Amniotic epithelial cell (primary cell): ENCODE measurements around the gene FIGN.

ENCODE experiments used
- DNase-seq: peaks from one replicate; pipeline ENCODE4 v3.0.0-alpha.2; 2010; ENCODE audit warnings: low read depth

The FIGN gene

GRCh38 chr2:163736433-163737189 is 803 bp upstream of the FIGN start:
- DNase-seq = peak; percentile 20

- peak; percentile 33 for DNase-seq
These were observed 725 bp downstream of the FIGN start for GRCh38 chr2:163734881-163735684.

GRCh38 chr2:163734401-163734800 is 1.4 kb downstream of the FIGN start:
- DNase-seq = no peak

GRCh38 chr2:163733956-163734355 is 1.9 kb downstream of the FIGN start:
- no peak for DNase-seq

GRCh38 chr2:163733301-163733938 is 2.4 kb downstream of the FIGN start:
- peak; percentile 30 for DNase-seq

- DNase-seq = no peak
These were observed 3.1 kb downstream of the FIGN start for GRCh38 chr2:163732727-163733126.

- no peak for DNase-seq
These were observed 4.1 kb downstream of the FIGN start for GRCh38 chr2:163731735-163732134.

- no peak for DNase-seq
These were observed 5.3 kb downstream of the FIGN start for GRCh38 chr2:163730556-163730955.

GRCh38 chr2:163729636-163730273 is 6.1 kb downstream of the FIGN start:
- no peak for DNase-seq

DNA sequence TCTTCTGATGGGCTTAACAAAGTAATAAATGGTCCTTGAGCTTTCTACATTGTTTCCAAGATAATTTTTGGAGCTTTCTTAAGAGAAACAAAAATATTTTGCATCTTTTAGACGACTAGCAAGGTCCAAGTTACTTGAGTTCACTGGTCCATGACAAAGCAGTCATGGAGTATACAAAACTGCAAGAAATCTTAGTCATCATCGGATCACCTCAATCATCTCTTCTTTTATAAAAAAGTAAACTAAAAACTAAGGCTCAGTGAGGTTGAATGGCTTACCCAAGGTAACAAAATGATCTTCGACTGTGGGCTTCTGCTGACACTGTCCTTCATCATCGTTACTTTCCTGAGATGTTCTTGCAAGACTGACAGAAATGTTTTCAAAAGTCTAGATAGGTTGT is 11.9 kb downstream of the FIGN start:
- DNase-seq = no peak

GRCh38 chr2:163723348-163723747 is 12.5 kb downstream of the FIGN start:
- no peak for DNase-seq

GRCh38 chr2:163719331-163719730 is 16.5 kb downstream of the FIGN start:
- no peak for DNase-seq

DNA sequence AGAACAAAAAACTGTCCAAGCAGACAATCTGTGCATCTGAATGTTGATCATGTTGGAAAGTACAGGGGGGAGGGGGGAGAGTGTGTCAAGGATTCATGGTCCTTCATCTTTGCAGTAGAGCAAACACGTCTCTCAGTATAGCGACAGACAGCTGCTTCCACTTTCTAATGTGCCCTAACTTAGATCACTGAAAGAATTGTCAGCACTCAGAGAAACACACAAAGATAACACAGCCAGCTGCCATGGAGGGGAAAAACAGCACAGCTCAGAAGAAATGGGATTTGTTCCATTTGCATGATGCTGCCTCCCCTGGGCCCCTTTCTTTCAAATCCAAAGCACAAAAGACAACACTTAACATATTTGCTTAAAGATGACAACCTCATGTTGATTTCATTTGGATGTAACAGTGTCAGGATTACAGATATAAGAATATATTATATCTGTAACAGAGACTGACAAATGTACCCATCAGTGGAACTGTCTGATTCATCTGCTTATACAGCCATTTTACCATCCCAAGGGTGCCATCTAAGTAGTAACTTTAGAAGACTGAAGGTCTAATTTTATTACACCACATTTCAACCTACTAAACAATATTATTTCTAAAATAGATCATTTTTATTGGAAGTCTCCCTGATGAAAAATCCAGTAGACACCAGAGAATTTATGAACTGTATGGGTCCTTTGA is 17.7 kb downstream of the FIGN start:
- no peak for DNase-seq

DNA sequence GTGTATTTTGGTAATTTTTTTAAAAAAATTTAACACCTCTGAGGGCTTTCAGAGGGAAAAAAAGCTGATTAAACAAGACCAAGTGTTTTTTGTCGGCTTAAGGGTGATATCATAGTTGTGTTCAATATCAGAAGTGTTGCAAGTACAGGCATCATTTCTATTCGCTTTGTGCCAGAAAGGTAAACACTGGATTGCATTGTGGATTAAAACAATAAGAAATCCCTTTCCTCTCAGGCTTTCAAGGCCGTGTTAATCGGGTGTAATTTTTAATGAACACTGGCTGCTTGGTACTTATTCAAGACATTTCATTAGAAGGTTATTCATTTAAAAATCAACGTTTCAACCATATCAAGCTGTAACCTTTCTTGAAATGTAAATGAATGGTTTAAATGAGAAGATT is 18.3 kb downstream of the FIGN start:
- DNase-seq = no peak

DNA sequence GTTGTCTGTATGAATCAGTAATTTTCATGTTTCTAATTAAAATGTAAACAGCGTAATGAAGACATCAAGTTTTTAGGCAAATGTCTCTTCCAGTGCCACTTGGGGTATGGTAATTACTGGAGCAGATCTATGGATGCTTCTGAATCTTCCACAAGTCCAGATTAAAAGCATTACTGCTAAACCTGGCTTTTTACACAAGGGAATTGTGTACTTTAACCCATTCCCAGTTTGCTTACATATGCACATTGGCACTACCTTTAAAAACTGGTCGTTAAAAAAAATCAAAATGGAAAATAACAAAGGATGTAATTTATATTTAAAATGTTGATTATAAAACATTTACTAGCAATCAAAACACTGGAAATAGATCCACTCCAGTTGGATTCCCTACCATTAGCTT is 19.7 kb downstream of the FIGN start:
- DNase-seq = no peak

DNA sequence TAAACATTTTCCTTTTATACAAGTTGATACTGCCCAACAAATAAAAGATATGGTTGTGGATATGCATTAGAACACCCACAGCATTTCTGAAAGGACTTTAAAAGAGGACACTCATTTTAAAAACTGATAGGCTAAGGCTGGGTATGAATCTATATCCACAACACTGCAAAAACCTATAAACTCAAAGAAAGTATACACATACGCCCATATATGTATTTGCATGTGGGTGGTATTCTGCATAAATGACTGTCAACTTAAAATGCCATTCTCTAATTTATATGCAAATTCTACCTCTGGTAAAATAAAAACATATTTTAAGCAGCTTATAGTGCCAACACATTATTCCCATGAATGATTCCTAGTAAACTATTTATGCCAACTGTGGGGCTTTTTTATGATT is 20.1 kb downstream of the FIGN start:
- no peak for DNase-seq

- DNase-seq = no peak
These were observed 20.6 kb downstream of the FIGN start for GRCh38 chr2:163715199-163715598.

- DNase-seq = peak; percentile 24
These were observed 22.1 kb downstream of the FIGN start for GRCh38 chr2:163713534-163714311.

- DNase-seq = no peak
These were observed 24.1 kb downstream of the FIGN start for GRCh38 chr2:163711699-163712098.

GRCh38 chr2:163711258-163711657 is 24.6 kb downstream of the FIGN start:
- DNase-seq = no peak

- no peak for DNase-seq
These were observed 26.5 kb downstream of the FIGN start for GRCh38 chr2:163709270-163709669.
